Left cardiac atrium (tissue), 4 donors: ENCODE measurements around the gene ARAP1. TPM values are rescaled to one million over a fixed set of nuclear protein-coding genes. Genes with fewer than 3 reads are reported as not detected.

Experiments
- ATAC-seq, 2 donors: fragments of 200-7000 bp; cut with Tn5 transposase; one replicate each; pipeline ENCODE4 v1.9.1; 2020; ENCODE audit warnings: mild to moderate bottlenecking in 2 of 2, moderate library complexity in 2 of 2
- DNase-seq: peaks from one replicate; pipeline ENCODE4 v3.0.0-alpha.2; 2020
- intact Hi-C, 2 donors: fragments of 100-400 bp; cut with DNase I; formaldehyde crosslinking; loops; one replicate each; pipeline versions ENCODE4 v1.14.1 to v1.15.1; 2022 to 2023
- total RNA-seq, 2 donors: library from RNA; stranded (reverse); fragmentation: NEBNext Ultra II Directional; extraction: Animal tissue kit (Norgen Biotek cat#: 25700); gene quantifications; one replicate each; pipeline ENCODE4 v1.2.1, GENCODE V29; 2021
- donor health status: DM: no; HTN: yes; CAD: no.
- donor health status: DM: no; HTN: yes; CAD: no; lungs with severe emphysema.
- donor health status: DM: yes; HTN: yes; CAD: no.
- donor health status: Dilated cardiomyopathy.

Gene ARAP1
- total RNA-seq, 2 donors from 2014 or later: 60.3 to 66.9 TPM

DNA sequence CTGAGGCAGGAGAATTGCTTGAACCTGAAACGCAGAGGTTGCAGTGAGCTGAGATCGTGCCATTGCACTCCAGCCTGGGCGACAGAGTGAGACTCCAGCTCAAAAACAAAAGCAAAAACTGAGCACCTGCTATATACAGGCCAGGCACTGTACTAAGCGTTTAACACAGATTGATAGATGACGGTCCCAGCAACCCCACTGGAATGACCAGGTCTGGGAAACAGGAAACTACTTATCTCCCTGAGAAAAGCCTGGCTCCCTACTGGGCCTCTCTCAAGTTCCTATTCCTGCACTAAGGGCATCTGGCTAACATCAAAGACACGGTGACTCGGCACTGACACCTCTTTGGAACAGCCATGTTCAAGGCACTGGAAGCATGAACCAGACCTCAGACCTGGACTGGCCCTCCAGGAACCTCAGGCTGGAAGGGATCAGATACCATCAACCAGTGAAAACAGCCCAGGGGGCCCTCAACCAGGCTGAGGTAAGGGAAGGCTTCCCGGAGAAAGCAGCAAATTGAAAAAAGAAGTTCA lies 16.6 kb downstream of the ARAP1 start:
- DNase-seq (peak; percentile 70), ATAC-seq (peak; percentile 73)
- intact Hi-C loops: no loop called here

DNA sequence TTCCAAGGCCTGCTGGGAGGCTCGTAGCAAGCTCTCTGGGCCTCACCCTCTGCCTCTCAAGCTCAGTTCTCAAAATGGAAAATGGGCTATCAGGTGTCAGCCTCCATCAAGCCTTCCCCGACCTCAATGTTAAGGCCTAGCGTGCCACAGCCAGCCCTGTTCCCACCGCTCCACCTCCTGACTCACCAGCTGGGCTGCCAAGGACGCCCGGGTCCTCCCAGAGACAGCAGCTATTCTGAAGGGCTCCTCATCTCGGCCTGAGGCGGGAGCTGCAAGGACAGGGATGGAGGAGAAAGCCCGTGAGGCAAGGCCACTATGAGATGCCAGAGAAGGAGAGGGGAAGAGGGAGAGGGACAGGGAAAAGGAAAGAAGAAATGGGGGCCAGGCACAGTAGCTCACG lies 19.9 kb downstream of the ARAP1 start:
- no peak for DNase-seq
- intact Hi-C loops: no loop called here
- ATAC-seq: no peak

DNA sequence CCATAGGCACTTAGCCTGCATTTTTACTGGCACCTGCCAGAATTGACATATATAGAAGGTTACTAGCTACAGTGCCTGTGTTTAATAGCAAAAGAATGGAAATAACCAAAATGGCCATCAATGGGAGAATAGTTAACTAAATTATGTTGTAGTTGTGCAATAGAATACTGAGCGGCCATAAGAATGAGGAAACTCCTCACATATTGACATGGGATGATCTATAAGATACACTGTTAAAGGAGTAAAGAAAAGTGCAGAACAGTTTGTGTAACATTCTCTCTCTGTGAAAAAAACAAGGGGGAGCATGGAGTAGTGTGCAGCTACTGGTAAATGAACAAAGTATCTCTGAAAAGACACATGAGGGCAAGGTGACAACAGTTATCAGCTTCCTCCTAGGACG lies 21.5 kb downstream of the ARAP1 start:
- no peak for ATAC-seq
- no peak for DNase-seq
- intact Hi-C loops: no loop called here

DNA sequence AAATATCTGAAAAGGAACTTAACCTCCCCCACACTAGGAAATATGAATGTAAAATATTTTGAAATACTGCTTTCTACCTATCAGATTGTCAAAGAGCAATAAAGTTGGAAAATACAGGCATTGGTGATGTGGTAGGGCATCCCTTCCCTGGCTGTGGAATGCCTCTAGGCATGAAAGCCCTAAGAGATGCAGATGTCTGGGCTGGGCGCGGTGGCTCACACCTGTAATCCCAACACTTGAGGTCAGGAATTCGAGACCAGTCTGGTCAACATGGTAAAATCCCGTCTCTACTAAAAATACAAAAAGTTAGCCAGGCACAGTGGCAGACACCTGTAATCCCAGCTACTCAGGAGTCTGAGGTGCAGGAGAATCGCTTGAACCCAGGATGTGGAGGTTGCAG lies 22.0 kb downstream of the ARAP1 start:
- no peak for ATAC-seq
- intact Hi-C loops: no loop called here
- DNase-seq: no peak

DNA sequence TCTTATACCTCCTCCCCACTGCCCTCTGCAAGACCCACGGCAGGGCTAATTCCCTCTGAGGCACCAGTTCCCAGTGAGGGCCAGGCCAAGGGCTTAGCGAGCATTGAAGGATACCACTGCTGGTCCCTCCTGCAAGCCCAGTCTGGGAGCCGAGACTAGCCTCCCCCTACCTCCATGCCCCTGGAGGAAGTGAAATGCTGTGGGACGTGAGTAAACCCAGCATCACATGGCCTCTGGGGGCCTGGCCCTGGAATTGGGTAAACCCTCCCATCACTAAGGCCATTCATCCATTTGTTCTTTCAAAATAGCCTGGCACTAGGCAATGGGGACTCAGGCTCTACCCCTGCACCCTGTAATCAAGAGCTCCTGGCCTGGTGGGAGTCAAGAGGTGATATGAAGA lies 24.7 kb downstream of the ARAP1 start:
- ATAC-seq (no peak), DNase-seq (no peak)
- intact Hi-C loops: loop anchor here (5.0 to 10.0 kb wide), 4 partner anchors 65 to 515 kb away; partner anchors contain the start of genes ATG16L2 (in 1 of the 2) and STARD10 (in 1 of the 2)

DNA sequence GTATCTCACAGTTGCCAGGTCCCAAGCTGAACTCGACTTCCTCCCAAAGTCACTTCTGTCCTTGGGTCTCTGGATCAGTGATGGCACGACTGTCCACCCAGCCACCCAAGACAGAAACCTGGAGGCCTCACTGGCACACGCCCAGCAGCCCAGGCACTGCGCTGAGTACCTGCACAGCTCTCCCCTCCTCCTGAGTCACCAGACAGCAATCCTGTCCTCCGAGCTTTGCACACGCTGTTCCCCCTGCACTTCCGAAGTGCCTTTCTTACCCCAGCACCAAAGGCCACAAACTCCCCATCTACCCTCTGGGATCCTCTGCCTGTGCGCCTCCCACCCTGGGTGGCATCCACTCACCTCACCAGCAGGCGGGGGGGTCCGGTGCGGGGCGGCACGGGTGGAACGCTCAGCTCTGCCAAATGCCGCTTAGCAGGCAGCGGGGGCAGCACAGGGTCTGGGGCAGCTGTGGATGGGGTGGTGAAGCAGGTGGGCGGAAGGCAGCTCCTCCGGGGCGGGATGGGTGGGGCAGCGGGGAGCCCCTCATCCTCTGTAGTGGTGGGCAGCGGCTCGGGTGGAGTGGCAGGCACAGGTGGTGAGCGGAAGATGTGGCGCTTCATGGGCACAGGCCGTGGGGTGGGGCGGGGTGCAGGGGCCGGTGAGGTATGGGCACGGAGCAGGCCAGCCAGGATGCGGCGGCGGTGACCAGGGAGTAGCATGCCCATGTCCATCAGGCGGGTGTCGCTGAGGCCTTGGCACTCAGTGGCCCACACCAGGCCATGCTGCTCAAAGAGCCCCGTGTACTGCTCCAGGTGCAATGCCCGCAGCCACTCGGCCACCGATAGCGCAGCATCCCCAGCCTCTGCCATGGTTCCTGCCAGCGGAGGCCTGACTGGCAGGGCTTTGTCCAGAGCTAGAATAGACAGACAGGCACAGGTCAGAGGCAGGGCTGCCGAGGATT lies 25.7 kb downstream of the ARAP1 start:
- DNase-seq (no peak), ATAC-seq (no peak)
- intact Hi-C loops: loop anchor here (5.0 to 10.0 kb wide), 4 partner anchors 66 to 516 kb away; partner anchors contain the start of genes ATG16L2 (in 1 of the 2) and STARD10 (in 1 of the 2)

DNA sequence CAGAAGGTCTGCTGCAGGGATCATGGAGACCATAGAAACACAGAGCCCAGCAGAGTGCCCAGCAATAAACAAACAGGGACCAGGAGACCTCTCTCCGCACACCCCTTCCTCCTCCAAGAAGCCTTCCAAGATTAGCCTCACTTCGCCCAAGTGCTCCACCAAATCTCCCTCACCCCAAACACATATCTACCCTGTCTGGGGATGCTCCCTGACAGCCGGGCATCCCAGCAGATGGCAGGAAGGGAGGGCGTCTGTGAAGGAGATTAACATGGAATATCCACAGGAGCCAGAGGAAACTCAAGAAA lies 26.5 kb downstream of the ARAP1 start:
- no peak for ATAC-seq
- intact Hi-C loops: loop anchor here (1.0 to 10.0 kb wide), 5 partner anchors 67 to 517 kb away; partner anchors contain the start of genes ATG16L2 (in 1 of the 2) and STARD10 (in 1 of the 2)
- no peak for DNase-seq

DNA sequence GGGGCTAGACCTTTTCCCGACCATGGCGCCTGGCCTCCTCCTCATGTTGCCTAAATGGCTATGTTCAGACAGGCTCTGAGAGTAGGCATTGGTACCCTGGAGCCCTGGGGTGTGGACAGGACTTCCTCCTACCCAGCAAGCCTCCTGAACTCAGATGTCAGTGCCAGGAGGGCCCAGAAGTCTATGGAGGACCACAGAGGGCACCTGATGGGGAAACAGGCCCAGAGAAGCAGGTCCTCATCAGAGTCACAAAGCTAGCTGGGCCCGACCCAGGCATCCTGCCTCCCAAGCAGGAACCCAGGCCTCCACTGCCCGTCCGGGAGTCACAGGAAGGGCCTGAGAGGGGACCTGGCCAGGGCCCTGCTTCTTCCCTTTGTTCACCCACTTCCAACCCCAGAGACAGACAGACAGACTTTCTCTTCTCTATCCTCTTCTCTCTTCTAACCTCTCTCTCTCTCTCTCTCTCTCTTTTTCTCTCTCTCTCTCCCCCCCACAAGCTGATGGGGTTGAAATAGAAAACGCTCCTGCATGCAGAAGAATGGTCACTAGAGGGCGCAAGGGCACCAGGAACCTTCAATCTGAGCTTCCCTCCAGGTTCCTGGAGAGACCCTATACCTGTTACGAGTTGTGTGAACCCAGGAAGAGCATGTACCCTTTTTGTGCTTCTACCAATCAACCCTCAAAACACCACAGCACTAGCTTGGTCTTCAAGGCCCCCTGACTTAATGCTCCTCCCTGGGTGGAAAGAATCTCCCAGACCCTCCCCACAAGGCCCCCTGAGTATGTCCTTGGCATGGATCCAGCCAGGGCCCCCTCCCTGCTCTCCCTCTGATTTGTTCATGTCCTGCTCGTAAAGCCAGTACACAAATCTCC lies 27.1 kb downstream of the ARAP1 start:
- ATAC-seq (peak in 1 of 2 donors; percentile 12), DNase-seq (peak; percentile 75)
- intact Hi-C loops: loop anchor here (1.0 to 10.0 kb wide), 5 partner anchors 67 to 517 kb away; partner anchors contain the start of genes ATG16L2 (in 1 of the 2) and STARD10 (in 1 of the 2)

DNA sequence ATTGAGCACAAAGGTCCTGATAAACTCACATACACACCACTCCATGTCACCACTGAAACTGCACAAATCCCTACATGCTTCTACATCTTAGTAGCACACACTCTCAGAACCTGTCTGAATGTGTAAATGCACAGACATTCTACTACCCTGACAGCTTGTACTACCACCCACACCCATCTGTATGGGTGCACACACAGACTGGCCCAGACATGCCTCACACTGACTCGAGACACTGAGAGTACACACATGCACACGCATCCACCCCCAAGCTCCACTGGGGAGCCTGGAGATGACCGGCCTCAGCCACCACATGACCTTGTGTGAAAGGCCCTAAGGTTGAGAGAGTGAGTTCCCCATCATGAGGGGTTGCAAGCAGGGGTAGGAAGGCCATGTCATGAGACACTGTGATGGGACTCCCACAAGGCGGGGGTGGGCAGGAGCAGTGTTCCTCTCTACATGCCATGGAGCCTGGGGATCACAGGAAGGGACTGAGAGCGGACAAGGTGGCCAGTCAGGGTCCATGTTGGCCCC lies 28.1 kb downstream of the ARAP1 start:
- intact Hi-C loops: loop anchor here (10.0 kb wide), 1 partner anchor 451 kb away; no protein-coding TSS in a partner anchor
- DNase-seq (no peak), ATAC-seq (no peak)

DNA sequence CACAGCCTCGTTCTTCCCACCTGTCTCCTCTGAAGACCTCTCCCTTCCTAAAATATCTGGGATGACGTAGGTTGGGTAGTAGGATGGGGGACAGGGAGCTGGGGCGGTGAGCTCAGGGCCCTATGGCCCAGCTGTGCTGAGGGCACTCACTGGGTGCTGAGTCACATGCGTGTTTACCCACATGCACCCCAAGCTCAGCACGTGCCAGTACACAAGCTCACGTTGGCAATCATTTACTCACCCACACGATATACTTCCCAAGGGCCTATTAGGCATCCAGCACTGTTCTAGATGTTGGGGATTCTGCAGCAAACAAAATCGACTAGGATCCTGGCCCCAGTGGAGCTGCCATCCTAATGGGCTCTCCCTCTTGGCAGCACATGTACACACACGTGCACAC lies 28.7 kb downstream of the ARAP1 start:
- no peak for DNase-seq
- ATAC-seq: no peak
- intact Hi-C loops: loop anchor here (10.0 kb wide), 1 partner anchor 451 kb away; no protein-coding TSS in a partner anchor

DNA sequence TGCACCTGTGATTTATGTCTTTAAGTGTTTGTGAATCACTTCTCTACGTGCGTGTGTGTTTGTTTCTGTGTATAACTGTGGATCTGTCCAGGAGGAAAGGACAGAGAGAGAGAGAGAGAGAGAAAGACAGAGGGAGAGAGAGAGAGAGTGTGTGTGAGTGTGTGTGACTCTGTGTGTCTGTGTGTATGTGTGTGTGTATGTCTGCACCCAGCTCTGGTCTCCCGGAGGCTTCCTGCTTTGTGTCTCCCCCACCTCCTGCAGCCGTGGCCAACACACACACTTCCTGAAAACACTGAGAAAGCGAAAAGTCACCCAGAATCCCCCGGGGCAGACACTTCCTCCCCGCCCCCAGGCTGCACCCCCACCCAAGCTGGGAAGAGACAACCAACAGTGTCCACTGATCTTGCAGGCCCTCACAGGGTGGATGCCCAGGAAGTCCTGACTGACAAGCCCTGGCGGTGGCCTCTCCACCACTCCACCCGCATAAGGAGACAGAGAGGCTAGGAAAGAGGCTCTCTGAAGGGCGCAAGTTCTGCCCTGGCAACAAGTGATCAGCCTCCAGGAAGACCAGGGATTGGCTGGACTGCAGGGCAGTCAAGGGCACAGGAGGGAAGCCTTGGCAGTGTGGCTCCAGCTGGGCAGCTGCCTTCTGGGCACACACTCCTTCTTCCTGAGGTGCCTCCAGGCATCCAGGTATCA lies 30.0 kb downstream of the ARAP1 start:
- DNase-seq (peak; percentile 90), ATAC-seq (peak; percentile 86 to 87)
- intact Hi-C loops: loop anchor here (10.0 kb wide), 1 partner anchor 453 kb away; no protein-coding TSS in a partner anchor

DNA sequence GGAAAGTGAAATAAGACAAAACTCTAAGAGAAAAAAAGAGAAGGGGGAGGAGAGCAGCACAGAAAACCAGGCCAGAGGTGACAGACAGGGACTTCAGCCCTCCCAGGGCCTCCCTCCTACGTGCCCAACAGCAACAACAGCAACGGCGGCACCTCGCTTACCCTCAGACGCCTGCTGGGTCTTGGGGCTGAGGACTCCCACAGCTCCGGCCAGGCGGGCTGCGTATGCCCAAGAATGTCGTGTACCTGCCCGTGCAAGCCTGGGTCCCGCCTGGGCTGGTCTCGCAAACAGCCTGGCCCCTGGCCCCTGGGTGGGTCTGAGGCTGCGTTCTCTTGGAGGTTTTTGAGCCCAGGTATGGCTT lies 30.5 kb downstream of the ARAP1 start:
- peak; percentile 10 to 32 for ATAC-seq
- intact Hi-C loops: loop anchor here (10.0 kb wide), 1 partner anchor 453 kb away; no protein-coding TSS in a partner anchor

DNA sequence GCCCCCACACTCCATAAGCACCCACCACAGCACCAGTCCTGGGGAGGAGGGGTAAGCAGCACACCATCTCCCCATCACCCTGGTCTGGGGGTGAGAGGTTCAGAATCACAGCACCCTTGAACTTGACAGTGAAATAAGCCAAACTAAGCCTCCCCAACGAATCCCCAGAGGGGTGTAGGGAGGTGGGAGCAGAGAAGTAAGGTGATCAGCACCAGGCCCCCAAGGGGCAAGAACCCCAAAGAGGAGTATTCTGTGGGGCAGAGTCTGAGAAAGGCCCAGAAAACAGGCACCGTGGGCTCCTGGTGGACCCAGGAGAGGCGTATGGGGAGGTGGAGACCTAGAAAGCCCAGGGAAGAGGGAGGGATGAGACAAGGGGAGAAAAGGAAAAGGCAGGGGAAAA lies 30.9 kb downstream of the ARAP1 start:
- intact Hi-C loops: loop anchor here (10.0 kb wide), 1 partner anchor 454 kb away; no protein-coding TSS in a partner anchor
- ATAC-seq: no peak
- no peak for DNase-seq

More for the DNA sequence above, 30.5 kb downstream of the ARAP1 start:
- DNase-seq: no peak

DNA sequence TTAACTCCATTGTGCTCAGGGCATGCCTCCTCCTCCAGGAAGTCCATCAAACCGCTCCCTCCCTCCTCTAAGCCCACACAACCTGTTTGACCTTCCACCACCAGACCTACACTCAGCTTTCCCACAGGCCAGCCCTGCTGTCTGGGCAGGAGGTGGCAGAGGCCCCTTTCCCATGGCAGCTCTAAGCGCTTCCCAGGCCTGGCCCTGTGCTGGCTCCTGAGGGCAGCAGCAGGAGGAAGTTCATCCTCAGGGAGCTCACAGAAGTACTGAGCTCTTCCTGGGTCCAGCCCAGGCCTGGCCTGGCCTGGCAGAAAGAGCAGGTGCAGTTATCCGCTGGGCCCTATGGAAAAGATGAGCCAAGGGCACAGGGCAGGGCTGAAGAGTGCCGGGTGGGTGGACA lies 31.4 kb downstream of the ARAP1 start:
- no peak for ATAC-seq
- no peak for DNase-seq
- intact Hi-C loops: loop anchor here (10.0 kb wide), 1 partner anchor 454 kb away; no protein-coding TSS in a partner anchor

DNA sequence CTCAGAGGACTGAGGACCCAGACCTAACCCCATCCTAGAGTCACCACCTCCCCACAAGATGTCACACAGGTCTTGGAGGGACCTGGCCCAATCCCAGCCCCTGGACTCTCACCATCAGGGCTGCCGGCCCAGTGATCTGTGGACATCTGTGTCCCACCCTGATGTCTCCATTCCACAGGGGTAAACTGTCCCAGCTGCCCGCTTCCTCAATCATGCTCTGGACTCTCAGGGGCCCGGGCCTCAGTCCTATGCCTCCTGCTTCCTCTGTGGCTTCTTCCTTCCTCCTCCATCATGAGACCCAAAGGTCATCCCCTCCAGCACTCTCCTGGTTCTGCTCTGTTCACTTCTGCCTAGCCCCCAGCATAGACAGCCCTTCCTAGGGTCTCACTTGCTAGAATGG lies 32.2 kb downstream of the ARAP1 start:
- ATAC-seq: no peak
- intact Hi-C loops: loop anchor here (10.0 kb wide), 1 partner anchor 455 kb away; no protein-coding TSS in a partner anchor
- no peak for DNase-seq

DNA sequence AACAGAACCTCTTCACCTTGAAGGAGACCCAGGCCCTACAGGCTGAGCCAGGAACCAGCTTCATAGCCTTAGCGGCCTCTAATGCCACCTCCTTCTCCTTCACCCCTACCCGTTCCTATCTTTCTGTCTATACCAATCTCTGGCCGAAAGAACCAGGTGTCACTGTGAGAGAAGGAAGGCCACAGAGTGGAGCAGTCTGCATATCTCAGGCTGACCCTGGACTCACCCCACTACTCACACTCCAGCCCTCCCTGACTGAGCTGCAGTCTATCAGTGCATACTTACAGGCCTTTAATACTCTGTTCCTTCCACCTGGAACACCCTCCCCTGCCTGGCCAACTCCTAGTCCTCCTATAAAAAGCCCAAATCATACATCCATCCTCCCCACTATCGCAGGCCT lies 32.7 kb downstream of the ARAP1 start:
- DNase-seq (no peak), ATAC-seq (no peak)
- intact Hi-C loops: no loop called here

DNA sequence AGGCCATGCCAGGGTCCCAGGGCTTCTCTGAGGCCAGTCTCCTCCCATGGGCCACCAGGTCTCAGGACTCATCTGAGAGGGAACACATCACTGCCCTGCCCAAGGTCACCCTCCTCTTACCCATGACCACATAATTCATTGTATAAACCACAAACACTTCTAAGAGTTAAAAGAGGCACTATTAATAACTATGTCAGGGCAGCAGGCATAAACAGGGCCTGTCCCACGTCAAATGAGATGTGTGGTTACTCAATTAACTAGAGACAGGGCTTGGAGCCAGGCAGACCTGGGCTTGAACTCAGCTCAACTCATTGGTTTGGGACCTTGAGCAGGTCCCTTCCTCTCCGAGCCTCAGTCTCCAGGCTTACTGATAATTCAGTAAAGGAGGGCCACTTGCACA lies 33.1 kb downstream of the ARAP1 start:
- DNase-seq: peak; percentile 62
- peak; percentile 6 to 25 for ATAC-seq

DNA sequence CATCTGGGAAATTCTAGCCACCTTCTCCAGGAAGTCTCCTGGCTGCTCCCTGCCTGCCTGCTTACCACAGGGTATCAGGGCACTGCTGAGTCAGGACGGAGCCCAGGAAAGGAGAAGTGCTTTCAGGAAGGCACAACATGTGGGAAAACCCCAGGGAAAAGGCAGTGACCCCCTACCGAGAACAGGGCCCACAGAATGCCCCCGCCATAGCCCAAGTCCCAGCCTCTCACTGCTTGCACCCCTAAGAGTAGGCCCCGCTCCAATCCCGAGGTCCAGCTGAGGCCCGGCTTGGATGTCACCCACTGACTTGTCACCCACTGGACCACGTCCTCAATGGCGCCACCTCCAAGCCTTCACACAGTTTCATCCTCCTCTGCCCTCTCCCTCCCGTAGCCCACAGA lies 34.1 kb downstream of the ARAP1 start:
- intact Hi-C loops: no loop called here
- DNase-seq (no peak), ATAC-seq (no peak)

More for the DNA sequence above, 33.1 kb downstream of the ARAP1 start:
- intact Hi-C loops: no loop called here
